Glutamatergic neuron (in vitro differentiated cells): ENCODE data around the gene ZSCAN26. TPM values are rescaled to one million over a fixed set of nuclear protein-coding genes. Genes with fewer than 3 reads are reported as not detected.
A peak's percentile ranks its signal among the peaks of the same experiment; 100 is the strongest.

Experiments
- DNase-seq: peaks from one replicate; pipeline ENCODE4 v3.0.0; 2022
- H3K27ac Mint-ChIP-seq: one replicate; pipeline ENCODE4 v1.8.0; 2020; ENCODE audit warnings: mild to moderate bottlenecking, mixed read lengths, inconsistent platforms; ENCODE audit not compliant: unreplicated experiment
- H3K27me3 Mint-ChIP-seq: one replicate; pipeline ENCODE4 v1.8.0; 2020; ENCODE audit warnings: mild to moderate bottlenecking, moderate library complexity, mixed read lengths, inconsistent platforms; ENCODE audit not compliant: unreplicated experiment
- H3K36me3 Mint-ChIP-seq: one replicate; pipeline ENCODE4 v1.8.0; 2020; ENCODE audit warnings: mild to moderate bottlenecking, mixed read lengths, inconsistent platforms; ENCODE audit not compliant: unreplicated experiment
- H3K4me1 Mint-ChIP-seq: one replicate; pipeline ENCODE4 v1.8.0; 2020; ENCODE audit warnings: mild to moderate bottlenecking, low read depth, mixed read lengths, inconsistent platforms; ENCODE audit not compliant: unreplicated experiment
- H3K4me3 Mint-ChIP-seq: one replicate; pipeline ENCODE4 v1.8.0; 2020; ENCODE audit warnings: mild to moderate bottlenecking, mixed read lengths, inconsistent platforms; ENCODE audit not compliant: unreplicated experiment
- H3K9me3 Mint-ChIP-seq: one replicate; pipeline ENCODE4 v1.8.0; 2020; ENCODE audit warnings: mild to moderate bottlenecking, moderate library complexity, mixed read lengths, inconsistent platforms; ENCODE audit not compliant: unreplicated experiment
- CTCF ChIP-seq: fragments of 200-600 bp; sonication (generic); IDR thresholded peaks from one replicate; pipeline ENCODE4 v1.5.0; 2021; ENCODE audit not compliant: partially characterized antibody, unreplicated experiment
- total RNA-seq: library from RNA; stranded (reverse); fragmentation: NEBNext Ultra II Directional; extraction: Animal tissue kit (Norgen Biotek cat#: 25700); gene quantifications from one replicate; pipeline ENCODE4 v1.2.1, GENCODE V29; 2021; ENCODE audit not compliant: unreplicated experiment

Gene ZSCAN26
- total RNA-seq, 1 donor from 2014 or later = 24.8 TPM

DNA sequence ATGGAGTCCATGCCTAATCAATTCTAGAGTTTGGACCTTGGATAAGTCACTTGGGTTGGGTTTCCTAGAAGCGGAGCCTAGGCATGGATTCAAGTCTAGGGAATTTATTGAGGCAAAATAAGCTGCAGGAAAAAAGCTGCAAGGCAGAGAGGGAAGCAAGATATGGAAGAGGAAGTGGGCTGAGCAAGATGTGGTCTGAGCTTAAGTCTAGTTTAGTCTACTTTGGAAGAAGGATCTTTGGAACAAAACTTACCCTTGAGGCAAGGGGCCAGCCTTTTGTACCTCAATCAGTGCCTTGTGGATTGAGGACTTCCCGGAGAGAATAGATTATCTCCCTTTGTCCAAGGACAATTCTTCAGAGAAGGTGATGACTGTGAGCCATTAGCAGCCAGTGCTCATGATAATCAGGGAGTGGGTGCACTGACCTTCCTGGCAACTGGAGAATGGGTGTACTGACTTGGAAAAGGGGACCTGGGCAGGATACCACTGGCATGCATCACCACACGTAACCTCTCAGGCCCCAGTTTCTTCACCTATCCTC lies 31.0 kb upstream of the ZSCAN26 start:
- Mint-ChIP-seq H3K36me3 (peaks cover 15% of the 10 kb centered on the region), H3K4me1 (no peaks in the 10 kb centered on the region), H3K27ac (no peak overlapping the region), H3K27me3 (peaks cover 3% of the 10 kb centered on the region), H3K9me3 (peaks cover 4% of the 10 kb centered on the region), H3K4me3 (peak overlapping the region; percentile 46)
- no peak for DNase-seq
- no peak for TF ChIP-seq CTCF

DNA sequence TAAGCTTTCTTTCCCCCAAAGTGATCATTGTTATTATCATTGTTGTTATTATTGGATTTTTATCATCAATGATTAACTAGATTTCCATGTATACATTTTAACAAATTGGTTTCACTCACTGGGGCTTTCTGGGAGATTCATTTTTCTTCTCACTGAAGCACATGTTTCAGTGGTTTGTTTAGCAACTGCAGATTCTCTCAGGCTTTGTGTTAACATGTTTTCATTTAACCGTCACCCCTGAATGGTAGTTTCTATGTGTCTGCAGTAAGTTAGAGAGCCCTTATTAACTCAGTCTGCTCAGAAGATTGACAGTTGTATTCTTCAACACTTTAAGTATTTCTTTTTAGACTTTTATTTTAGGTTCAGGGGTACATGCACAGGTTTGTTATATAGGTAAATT lies 27.3 kb upstream of the ZSCAN26 start:
- no peak overlapping the region for H3K27ac Mint-ChIP-seq
- no peak for TF ChIP-seq CTCF
- H3K27me3 Mint-ChIP-seq = peaks cover 3% of the 10 kb centered on the region
- H3K4me1 Mint-ChIP-seq = no peaks in the 10 kb centered on the region
- H3K4me3 Mint-ChIP-seq = no peak overlapping the region
- peaks cover 1% of the 10 kb centered on the region for H3K9me3 Mint-ChIP-seq
- no peak for DNase-seq
- H3K36me3 Mint-ChIP-seq = peaks cover 5% of the 10 kb centered on the region

DNA sequence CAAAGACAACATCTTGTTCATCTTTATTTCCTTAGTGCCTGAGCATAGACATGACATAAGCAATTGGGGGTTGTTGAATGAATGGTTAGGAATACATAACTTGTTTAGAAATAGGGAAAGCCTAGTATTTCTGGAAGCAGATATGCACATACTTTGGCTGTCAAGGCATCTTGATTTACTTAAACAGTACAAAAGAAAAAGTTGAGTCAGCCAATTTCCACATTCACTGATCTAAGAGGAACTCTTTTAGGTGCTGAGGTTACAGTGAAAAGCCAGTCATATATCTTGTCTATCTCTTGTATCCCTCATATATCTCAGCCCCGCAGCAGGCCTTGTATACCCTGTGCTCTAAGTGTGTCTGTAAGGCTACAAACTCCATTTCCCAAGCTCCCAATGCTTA lies 26.5 kb upstream of the ZSCAN26 start:
- Mint-ChIP-seq H3K4me3 (no peak overlapping the region), H3K9me3 (peaks cover 1% of the 10 kb centered on the region), H3K4me1 (no peaks in the 10 kb centered on the region), H3K27ac (no peak overlapping the region), H3K27me3 (peaks cover 3% of the 10 kb centered on the region), H3K36me3 (peaks cover 5% of the 10 kb centered on the region)
- TF ChIP-seq CTCF = no peak
- no peak for DNase-seq

DNA sequence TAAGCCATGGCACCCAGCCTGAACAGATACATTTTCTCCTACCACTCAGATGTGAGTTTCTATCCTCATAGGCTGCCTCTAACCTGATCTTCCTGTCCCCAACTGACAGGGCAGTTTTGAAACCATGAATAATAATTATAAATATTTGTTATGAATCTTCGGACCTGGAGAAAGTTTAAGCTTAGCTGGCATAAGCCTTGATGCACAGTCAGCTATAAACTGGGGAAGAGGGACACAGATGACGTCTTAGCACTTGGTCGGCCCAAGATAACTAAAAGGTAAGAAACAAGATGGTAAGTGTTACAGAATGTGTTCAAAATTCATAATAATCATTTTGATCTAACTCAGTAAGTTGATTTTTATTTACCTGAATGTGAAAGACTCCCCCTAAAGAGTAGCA lies 23.0 kb upstream of the ZSCAN26 start:
- Mint-ChIP-seq H3K4me1 (no peaks in the 10 kb centered on the region), H3K4me3 (no peak overlapping the region), H3K36me3 (no peaks in the 10 kb centered on the region), H3K9me3 (no peaks in the 10 kb centered on the region), H3K27ac (no peak overlapping the region), H3K27me3 (no peaks in the 10 kb centered on the region)
- no peak for TF ChIP-seq CTCF
- DNase-seq = no peak

GRCh38 chr6:28245206-28245941 lies 21.6 kb upstream of the ZSCAN26 start:
- Mint-ChIP-seq H3K9me3 (no peaks in the 10 kb centered on the region), H3K27ac (no peak overlapping the region), H3K27me3 (no peaks in the 10 kb centered on the region), H3K4me3 (no peak overlapping the region), H3K4me1 (no peaks in the 10 kb centered on the region), H3K36me3 (no peaks in the 10 kb centered on the region)
- DNase-seq = no peak
- no peak for TF ChIP-seq CTCF
